ENCODE data around the gene OBSCN. TPM values are rescaled to one million over a fixed set of nuclear protein-coding genes. Genes with fewer than 3 reads are reported as not detected.

Gene OBSCN
- total RNA-seq, 1 experiment from 2014 or later = 10.5 TPM

DNA sequence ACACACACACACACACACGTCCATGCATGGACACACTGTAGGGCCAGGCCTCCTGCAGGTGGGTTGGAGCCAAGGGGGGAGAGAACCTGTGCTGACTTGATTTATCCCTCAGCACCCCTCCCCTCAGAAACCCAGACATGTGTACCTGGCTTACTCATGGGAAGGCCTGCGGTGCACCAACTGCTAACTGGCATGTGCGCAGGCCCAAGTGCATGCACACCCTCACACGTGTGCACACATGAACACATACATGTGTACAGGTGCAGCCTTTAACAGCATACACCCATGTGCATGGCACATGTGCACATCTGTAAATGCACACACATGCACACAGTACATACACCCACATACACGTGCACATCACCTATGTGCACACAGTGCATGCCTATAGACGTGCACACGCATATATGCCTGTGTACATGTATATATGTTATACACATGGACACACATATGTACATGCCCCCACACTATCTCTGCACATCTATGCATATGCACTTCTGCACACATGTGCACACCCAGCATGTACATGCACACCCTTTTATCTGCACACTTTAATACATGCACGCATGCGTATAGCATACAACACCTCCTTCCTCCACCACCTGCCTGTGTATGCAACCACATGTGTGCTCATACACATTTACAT lies 131.3 kb downstream of the OBSCN start:
- Histone ChIP-seq H3K27me3 (ENCODE audit: control insufficient read depth, insufficient read depth, low read length) (no peaks in the 10 kb centered on the region), H3K9me3 (ENCODE audit: control insufficient read depth, insufficient read depth, low read depth, low read length) (no peaks in the 10 kb centered on the region), H3K4me1 (ENCODE audit: control insufficient read depth, insufficient read depth, low read length) (no peaks in the 10 kb centered on the region), H3K27ac (ENCODE audit: low read length) (no peak overlapping the region), H3K4me3 (ENCODE audit: low read depth in 2 of 2, low read length in 2 of 2) (no peak overlapping the region), H3K36me3 (ENCODE audit: control insufficient read depth, insufficient read depth, low read length) (no peaks in the 10 kb centered on the region)
- CTCF ChIA-PET = no interaction called here
- POLR2A ChIA-PET = interaction anchor here (0.6 kb wide), 1 partner anchor 14 kb away, joined by 6 read pairs; no protein-coding TSS in a partner anchor
- intact Hi-C loops (cut with micrococcal nuclease; ENCODE audit: unreplicated experiment) = no loop called here
- no TSS peak for BruUV-seq (replicated peaks)
- DNase-seq (ENCODE audit: low read depth, low spot score) (no peak), ATAC-seq (no peak)
- in situ Hi-C loops (cut with HindIII; ENCODE audit: low pct_unique_long_range_greater_than_20kb, low sequenced_read_pairs) = no loop called here
- TF ChIP-seq, protein P1, sequence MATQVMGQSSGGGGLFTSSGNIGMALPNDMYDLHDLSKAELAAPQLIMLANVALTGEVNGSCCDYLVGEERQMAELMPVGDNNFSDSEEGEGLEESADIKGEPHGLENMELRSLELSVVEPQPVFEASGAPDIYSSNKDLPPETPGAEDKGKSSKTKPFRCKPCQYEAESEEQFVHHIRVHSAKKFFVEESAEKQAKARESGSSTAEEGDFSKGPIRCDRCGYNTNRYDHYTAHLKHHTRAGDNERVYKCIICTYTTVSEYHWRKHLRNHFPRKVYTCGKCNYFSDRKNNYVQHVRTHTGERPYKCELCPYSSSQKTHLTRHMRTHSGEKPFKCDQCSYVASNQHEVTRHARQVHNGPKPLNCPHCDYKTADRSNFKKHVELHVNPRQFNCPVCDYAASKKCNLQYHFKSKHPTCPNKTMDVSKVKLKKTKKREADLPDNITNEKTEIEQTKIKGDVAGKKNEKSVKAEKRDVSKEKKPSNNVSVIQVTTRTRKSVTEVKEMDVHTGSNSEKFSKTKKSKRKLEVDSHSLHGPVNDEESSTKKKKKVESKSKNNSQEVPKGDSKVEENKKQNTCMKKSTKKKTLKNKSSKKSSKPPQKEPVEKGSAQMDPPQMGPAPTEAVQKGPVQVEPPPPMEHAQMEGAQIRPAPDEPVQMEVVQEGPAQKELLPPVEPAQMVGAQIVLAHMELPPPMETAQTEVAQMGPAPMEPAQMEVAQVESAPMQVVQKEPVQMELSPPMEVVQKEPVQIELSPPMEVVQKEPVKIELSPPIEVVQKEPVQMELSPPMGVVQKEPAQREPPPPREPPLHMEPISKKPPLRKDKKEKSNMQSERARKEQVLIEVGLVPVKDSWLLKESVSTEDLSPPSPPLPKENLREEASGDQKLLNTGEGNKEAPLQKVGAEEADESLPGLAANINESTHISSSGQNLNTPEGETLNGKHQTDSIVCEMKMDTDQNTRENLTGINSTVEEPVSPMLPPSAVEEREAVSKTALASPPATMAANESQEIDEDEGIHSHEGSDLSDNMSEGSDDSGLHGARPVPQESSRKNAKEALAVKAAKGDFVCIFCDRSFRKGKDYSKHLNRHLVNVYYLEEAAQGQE (IDR thresholded peaks at IDR 0.05; ENCODE audit: insufficient read depth in 1 of 2, low read depth in 2 of 2, low read length in 1 of 2) = no peak

- ChIA-PET POLR2A (no interaction called here), CTCF (no interaction called here)
- DNase-seq (ENCODE audit: low read depth, low spot score) = no peak
- in situ Hi-C loops (cut with HindIII; ENCODE audit: low pct_unique_long_range_greater_than_20kb, low sequenced_read_pairs) (no loop called here), intact Hi-C loops (cut with micrococcal nuclease; ENCODE audit: unreplicated experiment) (no loop called here)
- Histone ChIP-seq H3K4me1 (ENCODE audit: control insufficient read depth, insufficient read depth, low read length) (no peaks in the 10 kb centered on the region), H3K9me3 (ENCODE audit: control insufficient read depth, insufficient read depth, low read depth, low read length) (no peaks in the 10 kb centered on the region), H3K36me3 (ENCODE audit: control insufficient read depth, insufficient read depth, low read length) (no peaks in the 10 kb centered on the region), H3K27ac (ENCODE audit: low read length) (no peak overlapping the region), H3K4me3 (ENCODE audit: low read depth in 2 of 2, low read length in 2 of 2) (no peak overlapping the region), H3K27me3 (ENCODE audit: control insufficient read depth, insufficient read depth, low read length) (no peaks in the 10 kb centered on the region)
- no TSS peak for BruUV-seq (replicated peaks)
- ATAC-seq = no peak
- TF ChIP-seq SIN3A (IDR thresholded peaks at IDR 0.05; ENCODE audit: borderline replicate concordance, insufficient read depth, low read depth, low read length) (no peak), TCF7L2 (IDR thresholded peaks at IDR 0.05; ENCODE audit: low read depth, low read length) (no peak), POLR2AphosphoS5 (IDR thresholded peaks at IDR 0.05; ENCODE audit: low read depth, low read length) (no peak)
- TF ChIP-seq, protein P1 (IDR thresholded peaks at IDR 0.05; ENCODE audit: insufficient read depth in 1 of 2, low read depth in 2 of 2, low read length in 1 of 2) = no peak
- TF ChIP-seq, protein P2, sequence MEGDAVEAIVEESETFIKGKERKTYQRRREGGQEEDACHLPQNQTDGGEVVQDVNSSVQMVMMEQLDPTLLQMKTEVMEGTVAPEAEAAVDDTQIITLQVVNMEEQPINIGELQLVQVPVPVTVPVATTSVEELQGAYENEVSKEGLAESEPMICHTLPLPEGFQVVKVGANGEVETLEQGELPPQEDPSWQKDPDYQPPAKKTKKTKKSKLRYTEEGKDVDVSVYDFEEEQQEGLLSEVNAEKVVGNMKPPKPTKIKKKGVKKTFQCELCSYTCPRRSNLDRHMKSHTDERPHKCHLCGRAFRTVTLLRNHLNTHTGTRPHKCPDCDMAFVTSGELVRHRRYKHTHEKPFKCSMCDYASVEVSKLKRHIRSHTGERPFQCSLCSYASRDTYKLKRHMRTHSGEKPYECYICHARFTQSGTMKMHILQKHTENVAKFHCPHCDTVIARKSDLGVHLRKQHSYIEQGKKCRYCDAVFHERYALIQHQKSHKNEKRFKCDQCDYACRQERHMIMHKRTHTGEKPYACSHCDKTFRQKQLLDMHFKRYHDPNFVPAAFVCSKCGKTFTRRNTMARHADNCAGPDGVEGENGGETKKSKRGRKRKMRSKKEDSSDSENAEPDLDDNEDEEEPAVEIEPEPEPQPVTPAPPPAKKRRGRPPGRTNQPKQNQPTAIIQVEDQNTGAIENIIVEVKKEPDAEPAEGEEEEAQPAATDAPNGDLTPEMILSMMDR (IDR thresholded peaks at IDR 0.05) = no peak
Observed at GRCh38 chr1:228339766-228340685, 132.2 kb downstream of the OBSCN start.
